Measurements from ENCODE around the gene NPAS3. TPM values are rescaled to one million over a fixed set of nuclear protein-coding genes. Genes with fewer than 3 reads are reported as not detected.

The NPAS3 gene
- total RNA-seq, 1 experiment from 2014 or later = 15.6 TPM

DNA sequence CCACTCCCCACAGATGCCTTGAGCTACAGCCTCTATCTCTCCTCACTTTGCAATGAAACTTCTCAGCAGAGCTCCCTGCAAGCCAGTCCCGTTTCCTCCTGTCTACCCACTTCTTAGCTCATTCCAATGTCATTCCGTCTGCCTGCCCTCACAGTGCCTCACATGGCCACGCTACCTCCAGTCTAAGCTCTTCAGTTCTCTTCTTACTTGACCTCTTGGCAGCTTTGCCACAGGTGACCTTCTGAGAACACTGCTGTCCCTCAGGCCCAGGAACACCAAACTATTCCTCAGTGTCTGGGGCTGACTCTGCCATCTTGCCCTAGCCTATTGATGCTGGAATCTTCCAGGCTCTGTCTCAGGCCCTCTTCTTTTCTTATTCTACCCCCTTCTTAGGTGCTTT is 902.1 kb downstream of the NPAS3 start:
- BruUV-seq (replicated peaks) = no TSS peak
- Histone ChIP-seq H3K4me3 (ENCODE audit: low read depth, low read length, poor library complexity, severe bottlenecking) (no peak overlapping the region), H3K4me1 (ENCODE audit: insufficient read depth, low read length, poor library complexity, severe bottlenecking) (no peaks in the 10 kb centered on the region), H3K9me3 (ENCODE audit: low read depth, low read length, poor library complexity, severe bottlenecking) (no peaks in the 10 kb centered on the region), H3K27ac (ENCODE audit: low read depth, low read length, poor library complexity, severe bottlenecking) (no peak overlapping the region), H3K36me3 (ENCODE audit: insufficient read depth, low read length, poor library complexity, severe bottlenecking) (no peaks in the 10 kb centered on the region), H3K27me3 (replicated peaks; ENCODE audit: insufficient read depth, low read depth, low read length, poor library complexity) (no peaks in the 10 kb centered on the region)
- ChIA-PET POLR2A (ENCODE audit: low non-redundant PET) (no interaction called here), CTCF (interaction anchor here (1.2 to 1.4 kb wide), 2 partner anchors 258 to 388 kb away, joined by 3 to 6 read pairs; no protein-coding TSS in a partner anchor)
- TF ChIP-seq EZH2 (IDR thresholded peaks at IDR 0.05; ENCODE audit: borderline replicate concordance, low read depth, low read length, poor library complexity, severe bottlenecking) = no peak
- TF ChIP-seq, protein P1, sequence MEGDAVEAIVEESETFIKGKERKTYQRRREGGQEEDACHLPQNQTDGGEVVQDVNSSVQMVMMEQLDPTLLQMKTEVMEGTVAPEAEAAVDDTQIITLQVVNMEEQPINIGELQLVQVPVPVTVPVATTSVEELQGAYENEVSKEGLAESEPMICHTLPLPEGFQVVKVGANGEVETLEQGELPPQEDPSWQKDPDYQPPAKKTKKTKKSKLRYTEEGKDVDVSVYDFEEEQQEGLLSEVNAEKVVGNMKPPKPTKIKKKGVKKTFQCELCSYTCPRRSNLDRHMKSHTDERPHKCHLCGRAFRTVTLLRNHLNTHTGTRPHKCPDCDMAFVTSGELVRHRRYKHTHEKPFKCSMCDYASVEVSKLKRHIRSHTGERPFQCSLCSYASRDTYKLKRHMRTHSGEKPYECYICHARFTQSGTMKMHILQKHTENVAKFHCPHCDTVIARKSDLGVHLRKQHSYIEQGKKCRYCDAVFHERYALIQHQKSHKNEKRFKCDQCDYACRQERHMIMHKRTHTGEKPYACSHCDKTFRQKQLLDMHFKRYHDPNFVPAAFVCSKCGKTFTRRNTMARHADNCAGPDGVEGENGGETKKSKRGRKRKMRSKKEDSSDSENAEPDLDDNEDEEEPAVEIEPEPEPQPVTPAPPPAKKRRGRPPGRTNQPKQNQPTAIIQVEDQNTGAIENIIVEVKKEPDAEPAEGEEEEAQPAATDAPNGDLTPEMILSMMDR (conservative IDR thresholded peaks at IDR 0.05; ENCODE audit: low read depth, low read length) = no peak
- no peak for DNase-seq (ENCODE audit: low spot score)
- intact Hi-C loops (cut with micrococcal nuclease; ENCODE audit: unreplicated experiment) = no loop called here

- Histone ChIP-seq H3K27ac (ENCODE audit: low read depth, low read length, poor library complexity, severe bottlenecking) (no peak overlapping the region), H3K4me3 (ENCODE audit: low read depth, low read length, poor library complexity, severe bottlenecking) (no peak overlapping the region), H3K36me3 (ENCODE audit: insufficient read depth, low read length, poor library complexity, severe bottlenecking) (no peaks in the 10 kb centered on the region), H3K27me3 (replicated peaks; ENCODE audit: insufficient read depth, low read depth, low read length, poor library complexity) (no peaks in the 10 kb centered on the region), H3K9me3 (ENCODE audit: low read depth, low read length, poor library complexity, severe bottlenecking) (no peaks in the 10 kb centered on the region), H3K4me1 (ENCODE audit: insufficient read depth, low read length, poor library complexity, severe bottlenecking) (no peaks in the 10 kb centered on the region)
- no peak for DNase-seq (ENCODE audit: low spot score)
- TF ChIP-seq, protein P1 (conservative IDR thresholded peaks at IDR 0.05; ENCODE audit: low read depth, low read length) = no peak
- TF ChIP-seq EZH2 (IDR thresholded peaks at IDR 0.05; ENCODE audit: borderline replicate concordance, low read depth, low read length, poor library complexity, severe bottlenecking) = no peak
- BruUV-seq (replicated peaks) = no TSS peak
- ChIA-PET POLR2A (ENCODE audit: low non-redundant PET) (no interaction called here), CTCF (no interaction called here)
- intact Hi-C loops (cut with micrococcal nuclease; ENCODE audit: unreplicated experiment) = no loop called here
These were observed 903.6 kb downstream of the NPAS3 start for GRCh38 chr14:33842299-33842698.

DNA sequence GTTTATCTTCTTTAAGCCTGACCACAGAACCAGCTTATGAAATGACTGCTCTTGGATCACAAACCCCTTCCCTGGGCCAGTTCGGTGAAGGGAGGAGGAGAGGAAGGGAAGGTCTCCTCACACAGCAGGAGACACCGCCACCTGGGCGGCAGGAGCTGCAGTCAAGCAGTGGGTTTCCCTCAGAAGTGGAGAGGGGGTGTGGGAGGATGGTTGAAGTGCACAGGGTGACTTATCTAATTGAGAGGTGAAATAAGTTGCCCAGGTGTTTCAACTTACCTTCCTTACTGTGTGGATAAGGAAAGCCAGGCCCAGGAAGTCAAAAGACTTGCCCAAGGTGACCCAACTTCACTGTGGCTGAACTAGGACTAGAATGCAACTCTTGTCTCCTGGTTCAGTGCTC is 905.4 kb downstream of the NPAS3 start:
- intact Hi-C loops (cut with micrococcal nuclease; ENCODE audit: unreplicated experiment) = no loop called here
- POLR2A ChIA-PET (ENCODE audit: low non-redundant PET) = no interaction called here
- CTCF ChIA-PET = no interaction called here
- DNase-seq (ENCODE audit: low spot score) = no peak
- H3K27ac ChIP-seq (ENCODE audit: low read depth, low read length, poor library complexity, severe bottlenecking) = no peak overlapping the region
- no peak overlapping the region for H3K4me3 ChIP-seq (ENCODE audit: low read depth, low read length, poor library complexity, severe bottlenecking)
- no peaks in the 10 kb centered on the region for H3K4me1 ChIP-seq (ENCODE audit: insufficient read depth, low read length, poor library complexity, severe bottlenecking)
- no peaks in the 10 kb centered on the region for H3K9me3 ChIP-seq (ENCODE audit: low read depth, low read length, poor library complexity, severe bottlenecking)
- no peak for TF ChIP-seq EZH2 (IDR thresholded peaks at IDR 0.05; ENCODE audit: borderline replicate concordance, low read depth, low read length, poor library complexity, severe bottlenecking)
- TF ChIP-seq, protein P1 (conservative IDR thresholded peaks at IDR 0.05; ENCODE audit: low read depth, low read length) = no peak
- no peaks in the 10 kb centered on the region for H3K36me3 ChIP-seq (ENCODE audit: insufficient read depth, low read length, poor library complexity, severe bottlenecking)
- no TSS peak for BruUV-seq (replicated peaks)
- no peaks in the 10 kb centered on the region for H3K27me3 ChIP-seq (replicated peaks; ENCODE audit: insufficient read depth, low read depth, low read length, poor library complexity)
